Epithelial cell of proximal tubule (primary cell): Measurements from ENCODE around the gene COG1. TPM values are rescaled to one million over a fixed set of nuclear protein-coding genes. Genes with fewer than 3 reads are reported as not detected.

Experiments used
- DNase-seq: peaks from one replicate; pipeline ENCODE4 v3.0.0-alpha.2; 2011; ENCODE audit warnings: low read depth
- H3K4me3 ChIP-seq: 2 replicates; pipeline ENCODE4 v1.5.1; 2011; ENCODE audit warnings: low read depth, mild to moderate bottlenecking, low read length
- CTCF ChIP-seq: conservative IDR thresholded peaks from 2 replicates; pipeline ENCODE4 v1.5.1; 2012; ENCODE audit warnings: low read depth, mild to moderate bottlenecking, low read length
- total RNA-seq: library from RNA; depleted of rRNA; stranded (reverse); fragments of >200 nt; gene quantifications from 2 replicates; pipeline ENCODE4 v1.2.3, GENCODE V29; 2015

The COG1 gene
- total RNA-seq, 1 donor from 2014 or later, result 11.6 TPM

GRCh38 chr17:73174126-73174525 lies 18.7 kb upstream of the COG1 start:
- H3K4me3 ChIP-seq, result no peak overlapping the region
- DNase-seq, result no peak

GRCh38 chr17:73175962-73176565 lies 16.8 kb upstream of the COG1 start:
- no peak for DNase-seq
- TF ChIP-seq CTCF, result no peak
- H3K4me3 ChIP-seq, result no peak overlapping the region

More at GRCh38 chr17:73174126-73174525, 18.7 kb upstream of the COG1 start:
- TF ChIP-seq CTCF, result no peak

- H3K4me3 ChIP-seq, result no peak overlapping the region
- no peak for DNase-seq
- no peak for TF ChIP-seq CTCF
Measured at GRCh38 chr17:73179387-73179786, 13.5 kb upstream of the COG1 start.

- DNase-seq, result no peak
- TF ChIP-seq CTCF, result no peak
- no peak overlapping the region for H3K4me3 ChIP-seq
Measured at GRCh38 chr17:73179878-73180277, 13.0 kb upstream of the COG1 start.

- TF ChIP-seq CTCF, result no peak
- no peak for DNase-seq
Measured at GRCh38 chr17:73182616-73183310, 10.1 kb upstream of the COG1 start.

GRCh38 chr17:73184136-73184993 lies 8.5 kb upstream of the COG1 start:
- DNase-seq, result no peak
- TF ChIP-seq CTCF, result no peak
- no peak overlapping the region for H3K4me3 ChIP-seq

More at GRCh38 chr17:73182616-73183310, 10.1 kb upstream of the COG1 start:
- no peak overlapping the region for H3K4me3 ChIP-seq
